ENCODE data around the gene MYRIP.
"Not testable (repeated sequence)": the region's sequence is repeated elsewhere in the genome, so short reads cannot be mapped to it uniquely, and the experiment has no call there.

Gene MYRIP

GRCh38 chr3:39809181-39809994, at the start of gene MYRIP:
Gene MYRIP (plus strand): TSS chr3:39809609. CDS start chr3:39900817, 91,208 bp downstream.
- DNase-seq: peak; percentile 32
- in situ Hi-C loops (cut with MboI; ENCODE audit: low pct_unique_long_range_greater_than_20kb, low sequenced_read_pairs): no loop called here

GRCh38 chr3:39760325-39760724, 49.1 kb upstream of the MYRIP start:
- in situ Hi-C loops (cut with MboI; ENCODE audit: low pct_unique_long_range_greater_than_20kb, low sequenced_read_pairs): no loop called here

DNA sequence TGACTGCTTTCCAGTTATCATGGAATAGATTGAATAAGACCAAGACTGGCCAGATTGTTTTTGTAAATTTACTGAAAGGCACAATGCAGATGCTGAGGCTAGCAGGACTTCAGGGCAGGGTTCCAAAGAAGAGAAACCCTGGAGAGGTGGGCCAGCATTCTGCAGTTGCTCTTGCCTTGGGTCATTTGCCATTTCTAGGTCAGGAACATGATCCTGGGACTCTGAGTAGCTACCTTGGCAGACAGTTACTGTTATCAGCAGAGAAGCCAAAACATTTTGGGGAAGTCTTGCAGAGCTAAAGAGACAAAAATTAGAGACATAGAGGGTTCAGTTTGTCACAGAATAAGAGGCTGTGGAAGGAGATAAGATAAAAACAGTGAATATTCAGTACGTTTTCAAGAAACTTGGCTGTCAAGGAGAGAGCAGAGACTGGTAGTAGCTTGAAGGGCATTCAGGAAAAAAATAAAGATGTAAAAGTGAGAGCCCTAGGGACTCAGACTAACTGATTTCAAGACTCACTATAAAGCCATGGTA, 46.8 kb upstream of the MYRIP start:
- DNase-seq: no peak
- in situ Hi-C loops (cut with MboI; ENCODE audit: low pct_unique_long_range_greater_than_20kb, low sequenced_read_pairs): no loop called here

More at GRCh38 chr3:39760325-39760724, 49.1 kb upstream of the MYRIP start:
- no peak for DNase-seq

GRCh38 chr3:39763390-39763789, 46.0 kb upstream of the MYRIP start:
- no peak for DNase-seq
- in situ Hi-C loops (cut with MboI; ENCODE audit: low pct_unique_long_range_greater_than_20kb, low sequenced_read_pairs): no loop called here

GRCh38 chr3:39765575-39765974, 43.8 kb upstream of the MYRIP start:
- DNase-seq: no peak
- in situ Hi-C loops (cut with MboI; ENCODE audit: low pct_unique_long_range_greater_than_20kb, low sequenced_read_pairs): no loop called here

DNA sequence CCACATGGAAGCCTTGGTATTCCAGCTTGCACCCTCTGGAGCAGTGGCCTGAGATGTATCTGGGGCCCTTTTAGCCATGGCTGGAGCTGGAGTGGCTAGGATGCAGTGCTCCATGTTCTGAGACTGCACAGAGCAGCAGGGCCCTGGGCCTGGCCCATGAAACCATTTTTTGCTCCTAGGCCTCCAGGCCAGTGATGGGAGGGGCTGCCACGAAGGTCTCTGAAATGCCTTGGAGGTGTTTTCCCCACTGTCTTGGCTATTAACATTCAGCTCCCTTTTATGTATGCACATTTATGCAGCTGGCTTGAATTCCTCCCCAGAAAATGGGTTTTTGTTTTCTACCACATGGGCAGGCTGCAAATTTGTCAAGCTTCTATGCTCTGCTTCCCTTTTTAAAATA, 43.0 kb upstream of the MYRIP start:
- in situ Hi-C loops (cut with MboI; ENCODE audit: low pct_unique_long_range_greater_than_20kb, low sequenced_read_pairs): no loop called here
- no peak for DNase-seq

DNA sequence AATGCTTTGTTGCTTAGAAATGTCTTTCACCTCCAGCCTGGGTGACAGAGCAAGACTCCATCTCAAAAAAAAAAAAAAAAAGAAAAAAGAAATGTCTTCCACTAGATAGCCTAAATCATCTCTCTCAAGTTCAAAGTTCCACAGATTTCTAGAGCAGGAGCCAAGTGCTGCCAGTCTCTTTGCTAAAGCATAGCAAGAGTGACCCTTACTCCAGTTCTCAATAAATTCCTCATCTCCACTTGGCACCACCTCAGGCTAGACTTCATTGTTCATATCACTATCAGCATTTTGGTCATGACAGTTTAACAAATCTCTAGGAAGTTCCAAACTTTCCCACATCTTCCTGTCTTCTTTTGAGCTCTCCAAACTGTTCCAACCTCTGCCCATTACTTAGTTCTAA, 42.5 kb upstream of the MYRIP start:
- DNase-seq; in situ Hi-C loops (cut with MboI; ENCODE audit: low pct_unique_long_range_greater_than_20kb, low sequenced_read_pairs): not testable (repeated sequence)

- in situ Hi-C loops (cut with MboI; ENCODE audit: low pct_unique_long_range_greater_than_20kb, low sequenced_read_pairs); DNase-seq: not testable (repeated sequence)
Measured at GRCh38 chr3:39778168-39778567, 31.2 kb upstream of the MYRIP start.

- no peak for DNase-seq
- in situ Hi-C loops (cut with MboI; ENCODE audit: low pct_unique_long_range_greater_than_20kb, low sequenced_read_pairs): no loop called here
Measured at GRCh38 chr3:39779511-39780230, 29.7 kb upstream of the MYRIP start.

- no peak for DNase-seq
- in situ Hi-C loops (cut with MboI; ENCODE audit: low pct_unique_long_range_greater_than_20kb, low sequenced_read_pairs): no loop called here
Measured at GRCh38 chr3:39780352-39780751, 29.1 kb upstream of the MYRIP start.

- in situ Hi-C loops (cut with MboI; ENCODE audit: low pct_unique_long_range_greater_than_20kb, low sequenced_read_pairs): no loop called here
- DNase-seq: no peak
Measured at GRCh38 chr3:39781025-39781424, 28.4 kb upstream of the MYRIP start.

DNA sequence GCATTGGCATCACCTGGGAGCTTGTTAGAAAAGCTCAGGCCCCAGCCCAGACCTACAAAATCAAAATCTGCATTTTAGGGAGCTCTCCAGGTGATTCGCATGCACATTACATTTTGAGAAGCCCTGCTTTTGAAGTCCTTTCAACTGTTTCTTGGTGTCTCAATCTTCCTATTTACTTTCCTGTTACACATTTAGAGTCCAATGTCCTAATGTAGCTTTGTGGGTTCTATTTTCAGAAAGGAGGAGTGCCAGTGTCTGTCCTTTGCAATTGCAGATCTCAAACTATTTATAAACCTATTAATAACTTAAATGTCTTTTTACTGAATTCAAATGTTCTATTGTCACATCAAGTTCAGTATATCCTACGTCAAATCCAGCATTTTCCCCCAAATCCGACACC, 27.8 kb upstream of the MYRIP start:
- in situ Hi-C loops (cut with MboI; ENCODE audit: low pct_unique_long_range_greater_than_20kb, low sequenced_read_pairs): no loop called here
- DNase-seq: no peak

GRCh38 chr3:39783680-39784079, 25.7 kb upstream of the MYRIP start:
- DNase-seq: no peak
- in situ Hi-C loops (cut with MboI; ENCODE audit: low pct_unique_long_range_greater_than_20kb, low sequenced_read_pairs): no loop called here

DNA sequence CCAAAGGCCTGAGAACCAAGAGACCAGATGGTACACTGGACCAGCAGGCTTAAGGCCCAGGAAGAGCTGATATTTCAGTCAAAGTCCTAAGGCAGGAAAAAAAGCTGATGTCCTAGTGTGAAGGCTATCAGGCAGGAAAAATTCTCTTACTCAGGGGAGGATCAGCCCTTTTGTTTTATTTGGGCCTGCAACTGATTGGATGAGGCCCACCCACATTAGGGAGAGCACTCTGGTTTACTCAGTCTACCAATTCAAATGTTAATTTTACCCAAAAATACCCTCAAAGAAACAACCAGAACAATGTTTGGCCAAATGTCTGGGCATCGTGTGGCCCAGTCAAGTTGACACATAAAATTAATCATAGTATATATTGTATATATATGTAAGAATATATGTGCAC, 24.5 kb upstream of the MYRIP start:
- in situ Hi-C loops (cut with MboI; ENCODE audit: low pct_unique_long_range_greater_than_20kb, low sequenced_read_pairs): no loop called here
- no peak for DNase-seq

- in situ Hi-C loops (cut with MboI; ENCODE audit: low pct_unique_long_range_greater_than_20kb, low sequenced_read_pairs): no loop called here
- no peak for DNase-seq
Measured at GRCh38 chr3:39788128-39788883, 21.1 kb upstream of the MYRIP start.

GRCh38 chr3:39791603-39792002, 17.8 kb upstream of the MYRIP start:
- no peak for DNase-seq
- in situ Hi-C loops (cut with MboI; ENCODE audit: low pct_unique_long_range_greater_than_20kb, low sequenced_read_pairs): no loop called here

GRCh38 chr3:39794880-39795279, 14.5 kb upstream of the MYRIP start:
- DNase-seq: no peak
- in situ Hi-C loops (cut with MboI; ENCODE audit: low pct_unique_long_range_greater_than_20kb, low sequenced_read_pairs): no loop called here

GRCh38 chr3:39801216-39801615, 8.2 kb upstream of the MYRIP start:
- in situ Hi-C loops (cut with MboI; ENCODE audit: low pct_unique_long_range_greater_than_20kb, low sequenced_read_pairs): no loop called here
- no peak for DNase-seq

- DNase-seq; in situ Hi-C loops (cut with MboI; ENCODE audit: low pct_unique_long_range_greater_than_20kb, low sequenced_read_pairs): not testable (repeated sequence)
Measured at GRCh38 chr3:39802486-39802885, 6.9 kb upstream of the MYRIP start.

DNA sequence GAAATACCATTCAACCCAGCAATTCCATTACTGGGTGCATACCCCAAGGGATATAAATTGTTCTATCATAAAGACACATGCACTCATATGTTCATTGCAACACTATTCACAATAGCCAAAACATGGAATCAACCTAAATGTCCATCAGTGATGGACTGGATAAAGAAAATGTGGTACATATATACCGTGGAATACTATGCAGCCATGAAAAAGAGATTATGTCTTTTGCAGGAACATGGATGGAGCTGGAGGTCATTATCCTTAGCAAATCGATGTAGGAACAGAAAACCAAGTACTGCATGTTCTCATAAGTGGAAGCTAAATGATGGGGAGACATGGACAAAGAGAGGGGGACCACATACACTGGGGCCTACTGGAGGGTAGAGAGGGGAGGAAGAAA, 5.5 kb upstream of the MYRIP start:
- in situ Hi-C loops (cut with MboI; ENCODE audit: low pct_unique_long_range_greater_than_20kb, low sequenced_read_pairs): no loop called here
- DNase-seq: no peak

All from KBM-7 (cell line).